Measurements from ENCODE around the gene ARHGAP32. TPM values are rescaled to one million over a fixed set of nuclear protein-coding genes. Genes with fewer than 3 reads are reported as not detected.

ARHGAP32 gene
- polyA plus RNA-seq, 1 of the 3 experiments (the other 2 are of a cell fraction), result 4.8 TPM

- ChIA-PET POLR2A (no interaction called here), CTCF (no interaction called here)
- peaks cover 0 to 5% of the 10 kb centered on the region in 2 experiments; a peak in 1 of 4 replicates for H3K4me1 ChIP-seq (ENCODE audit: control insufficient read depth in 1 of 2, insufficient read depth in 2 of 2, low read depth in 1 of 2, low read length in 1 of 2)
- H3K27ac ChIP-seq (ENCODE audit: low read depth in 2 of 2, low read length in 1 of 2), result no peak overlapping the region
- no peak overlapping the region for H3K4me3 ChIP-seq (ENCODE audit: low read depth in 2 of 2, low read length in 1 of 2)
- no peaks in the 10 kb centered on the region for H4K20me1 ChIP-seq (ENCODE audit: insufficient read depth)
- no peaks in the 10 kb centered on the region for H3K27me3 ChIP-seq (ENCODE audit: insufficient read depth)
- no peak overlapping the region for H2AFZ ChIP-seq (ENCODE audit: low read depth)
- H3K79me2 ChIP-seq (ENCODE audit: insufficient read depth), result peaks cover 33% of the 10 kb centered on the region
- H3K9me3 ChIP-seq, result no peaks in the 10 kb centered on the region
- DNase-seq, result no peak
- H3K9ac ChIP-seq, result no peak overlapping the region
- WGBS (ENCODE audit: low lambda C conversion rate), result 98% methylated on average over 4 of the region's 4 CpGs
- H3K9me2 ChIP-seq, result no peaks in the 10 kb centered on the region
- no peaks in the 10 kb centered on the region for H3F3A ChIP-seq (replicated peaks; ENCODE audit: insufficient read depth)
- H3K4me2 ChIP-seq, result no peak overlapping the region
- no peak for TF ChIP-seq GABPA (IDR thresholded peaks at IDR 0.05; ENCODE audit: low read depth)
- H3K36me3 ChIP-seq (replicated peaks in 1 of 2; ENCODE audit: control insufficient read depth in 1 of 2, insufficient read depth in 2 of 2, low read length in 1 of 2), result peaks cover 0 to 9% of the 10 kb centered on the region in 2 experiments
Observed at GRCh38 chr11:129204150-129204838, 12.2 kb upstream of the ARHGAP32 start.

GRCh38 chr11:129202646-129203045 is 10.5 kb upstream of the ARHGAP32 start:
- DNase-seq, result no peak
- no peak overlapping the region for H3K9ac ChIP-seq
- H3K9me2 ChIP-seq, result no peaks in the 10 kb centered on the region
- POLR2A ChIA-PET, result no interaction called here
- no peak overlapping the region for H3K4me3 ChIP-seq (ENCODE audit: low read depth in 2 of 2, low read length in 1 of 2)
- no peaks in the 10 kb centered on the region for H3K4me1 ChIP-seq (ENCODE audit: control insufficient read depth in 1 of 2, insufficient read depth in 2 of 2, low read depth in 1 of 2, low read length in 1 of 2)
- no peaks in the 10 kb centered on the region for H3F3A ChIP-seq (replicated peaks; ENCODE audit: insufficient read depth)
- H3K27me3 ChIP-seq (ENCODE audit: insufficient read depth), result no peaks in the 10 kb centered on the region
- no peak overlapping the region for H2AFZ ChIP-seq (ENCODE audit: low read depth)
- CTCF ChIA-PET, result no interaction called here
- H4K20me1 ChIP-seq (ENCODE audit: insufficient read depth), result no peaks in the 10 kb centered on the region
- H3K9me3 ChIP-seq, result no peaks in the 10 kb centered on the region
- H3K79me2 ChIP-seq (ENCODE audit: insufficient read depth), result peaks cover 19% of the 10 kb centered on the region; the same call in 1 of the 2 replicates
- TF ChIP-seq MEF2A (IDR thresholded peaks at IDR 0.05; ENCODE audit: borderline replicate concordance, low read depth) (no peak), RXRA (IDR thresholded peaks at IDR 0.05; ENCODE audit: borderline replicate concordance, low read depth) (no peak), RAD21 (IDR thresholded peaks at IDR 0.05; ENCODE audit: low read length) (no peak), IRF3 (IDR thresholded peaks at IDR 0.05; ENCODE audit: low read depth, low read length) (no peak), FOSL2 (IDR thresholded peaks at IDR 0.05; ENCODE audit: borderline replicate concordance, low read depth) (no peak), GATA2 (CRISPR knock-in tag; IDR thresholded peaks at IDR 0.05) (no peak), USF1 (IDR thresholded peaks at IDR 0.05; ENCODE audit: borderline replicate concordance, low read depth) (no peak), MXI1 (IDR thresholded peaks at IDR 0.05; ENCODE audit: low read depth, low read length) (no peak)
- peaks cover 0 to 9% of the 10 kb centered on the region in 2 experiments for H3K36me3 ChIP-seq (replicated peaks in 1 of 2; ENCODE audit: control insufficient read depth in 1 of 2, insufficient read depth in 2 of 2, low read length in 1 of 2)
- 89% methylated on average over 5 of the region's 5 CpGs for WGBS (ENCODE audit: low lambda C conversion rate)
- no peak overlapping the region for H3K27ac ChIP-seq (ENCODE audit: low read depth in 2 of 2, low read length in 1 of 2)
- H3K4me2 ChIP-seq, result no peak overlapping the region

GRCh38 chr11:129195682-129196081 is 3.6 kb upstream of the ARHGAP32 start:
- no peak overlapping the region for H3K9ac ChIP-seq
- no peak overlapping the region for H3K27ac ChIP-seq (ENCODE audit: low read depth in 2 of 2, low read length in 1 of 2)
- peaks cover 5 to 6% of the 10 kb centered on the region in 2 experiments; a peak in 2 of 4 replicates for H3K4me1 ChIP-seq (ENCODE audit: control insufficient read depth in 1 of 2, insufficient read depth in 2 of 2, low read depth in 1 of 2, low read length in 1 of 2)
- CTCF ChIA-PET, result no interaction called here
- no peaks in the 10 kb centered on the region for H3K9me3 ChIP-seq
- no peak for DNase-seq
- 96% methylated on average over 6 of the region's 6 CpGs for WGBS (ENCODE audit: low lambda C conversion rate)
- H3K9me2 ChIP-seq, result no peaks in the 10 kb centered on the region
- H4K20me1 ChIP-seq (ENCODE audit: insufficient read depth), result no peaks in the 10 kb centered on the region
- H3K27me3 ChIP-seq (ENCODE audit: insufficient read depth), result no peaks in the 10 kb centered on the region
- no peak overlapping the region for H3K4me2 ChIP-seq
- H2AFZ ChIP-seq (ENCODE audit: low read depth), result no peak overlapping the region
- H3K36me3 ChIP-seq (replicated peaks in 1 of 2; ENCODE audit: control insufficient read depth in 1 of 2, insufficient read depth in 2 of 2, low read length in 1 of 2), result peaks cover 0 to 6% of the 10 kb centered on the region in 2 experiments
- H3K4me3 ChIP-seq (ENCODE audit: low read depth in 2 of 2, low read length in 1 of 2), result no peak overlapping the region
- POLR2A ChIA-PET, result no interaction called here
- peaks cover 3% of the 10 kb centered on the region for H3F3A ChIP-seq (replicated peaks; ENCODE audit: insufficient read depth)
- H3K79me2 ChIP-seq (ENCODE audit: insufficient read depth), result peaks cover 16% of the 10 kb centered on the region
- TF ChIP-seq TEAD4 (IDR thresholded peaks at IDR 0.05; ENCODE audit: borderline replicate concordance, insufficient read depth) (no peak), TAF1 (IDR thresholded peaks at IDR 0.05; ENCODE audit: borderline replicate concordance, low read depth, low read length) (no peak), MEF2A (IDR thresholded peaks at IDR 0.05; ENCODE audit: borderline replicate concordance, low read depth) (no peak), EP300 (IDR thresholded peaks at IDR 0.05; ENCODE audit: borderline replicate concordance in 1 of 2, low read depth in 1 of 2, low read length in 1 of 2) (no peak), PBX3 (IDR thresholded peaks at IDR 0.05) (no peak), YY1 (IDR thresholded peaks at IDR 0.05; ENCODE audit: low read depth) (no peak), FOXJ3 (CRISPR knock-in tag; IDR thresholded peaks at IDR 0.05) (no peak), RCOR1 (IDR thresholded peaks at IDR 0.05; ENCODE audit: low read length) (no peak), ELF1 (IDR thresholded peaks at IDR 0.05) (no peak), ZBTB33 (IDR thresholded peaks at IDR 0.05; ENCODE audit: borderline replicate concordance, low read depth) (no peak)
